T-helper 1 cell (primary cell): ENCODE measurements around the gene RAET1G.
"Not testable (repeated sequence)": the region's sequence is repeated elsewhere in the genome, so short reads cannot be mapped to it uniquely, and the experiment has no call there.

Experiments
- DNase-seq, 5 donors: peaks; one replicate each; pipeline ENCODE4 v3.0.0-alpha.2; 2012 to 2020

RAET1G gene

GRCh38 chr6:149891864-149892263, 31.1 kb downstream of the RAET1G start:
- not testable (repeated sequence) for DNase-seq

GRCh38 chr6:149891259-149891658, 31.7 kb downstream of the RAET1G start:
- DNase-seq: no peak

GRCh38 chr6:149890629-149891045, 32.3 kb downstream of the RAET1G start:
- no peak for DNase-seq

GRCh38 chr6:149889326-149889725, 33.6 kb downstream of the RAET1G start:
- no peak for DNase-seq

GRCh38 chr6:149888659-149889058, 34.3 kb downstream of the RAET1G start:
- DNase-seq: no peak

- DNase-seq: no peak
These were observed 34.8 kb downstream of the RAET1G start for GRCh38 chr6:149888093-149888492.

GRCh38 chr6:149887343-149887742, 35.6 kb downstream of the RAET1G start:
- DNase-seq: no peak

GRCh38 chr6:149885888-149886287, 37.0 kb downstream of the RAET1G start:
- DNase-seq: no peak

GRCh38 chr6:149884617-149885016, 38.3 kb downstream of the RAET1G start:
- DNase-seq: no peak

GRCh38 chr6:149884215-149884614, 38.7 kb downstream of the RAET1G start:
- no peak for DNase-seq

- no peak for DNase-seq
These were observed 41.1 kb downstream of the RAET1G start for GRCh38 chr6:149881860-149882259.

- DNase-seq: no peak
These were observed 41.7 kb downstream of the RAET1G start for GRCh38 chr6:149881066-149881766.

GRCh38 chr6:149877659-149878058, 45.3 kb downstream of the RAET1G start:
- DNase-seq: no peak

- DNase-seq: no peak
These were observed 46.5 kb downstream of the RAET1G start for GRCh38 chr6:149876241-149876933.

GRCh38 chr6:149872233-149872632, 50.7 kb downstream of the RAET1G start:
- no peak for DNase-seq

- DNase-seq: no peak
These were observed 51.7 kb downstream of the RAET1G start for GRCh38 chr6:149871182-149871581.

GRCh38 chr6:149869275-149869892, 53.5 kb downstream of the RAET1G start:
- DNase-seq: no peak

GRCh38 chr6:149867876-149868640, 54.9 kb downstream of the RAET1G start:
- no peak for DNase-seq
